A673 (cell line): Measurements from ENCODE around the gene TAF10. TPM values are rescaled to one million over a fixed set of nuclear protein-coding genes. Genes with fewer than 3 reads are reported as not detected.

Experiments
- BruUV-seq: library from RNA; stranded (reverse); fragments of 400-500 nt; replicated peaks from 2 replicates; lab custom pipeline; 2021; lab: Mats Ljungman, UMichigan
- CTCF ChIA-PET: fragments of 300-600 bp; sonication (Branson Sonifier 250); formaldehyde crosslinking; loops from one replicate; lab custom pipeline; 2022; ENCODE audit warnings: antibody characterized with exemption; lab: Charles Lee
- POLR2A ChIA-PET: fragments of 300-600 bp; sonication (Branson Sonifier 250); formaldehyde crosslinking; loops from one replicate; lab custom pipeline; 2022; ENCODE audit warnings: antibody characterized with exemption; ENCODE audit not compliant: low non-redundant PET; lab: Charles Lee
- DNase-seq: peaks from one replicate; pipeline ENCODE4 v3.0.0-alpha.2; 2015; ENCODE audit warnings: low spot score
- H3K27ac ChIP-seq: fragments of 200-600 bp; sonication (generic); 2 replicates; pipeline ENCODE4 v1.5.1; 2016; ENCODE audit warnings: mixed run types, low read depth, mild to moderate bottlenecking, mixed read lengths, antibody characterized with exemption, low read length; ENCODE audit not compliant: poor library complexity, severe bottlenecking
- H3K27me3 ChIP-seq: fragments of 200-600 bp; sonication (generic); replicated peaks from 2 replicates; pipeline ENCODE4 v1.6.1; 2017; ENCODE audit warnings: mixed run types, low read depth, mild to moderate bottlenecking, mixed read lengths, antibody characterized with exemption, low read length; ENCODE audit not compliant: insufficient read depth, poor library complexity
- H3K36me3 ChIP-seq: fragments of 200-600 bp; sonication (generic); 2 replicates; pipeline ENCODE4 v1.6.1; 2016; ENCODE audit warnings: mixed run types, mild to moderate bottlenecking, mixed read lengths, antibody characterized with exemption, low read length; ENCODE audit not compliant: insufficient read depth, poor library complexity, severe bottlenecking
- H3K4me1 ChIP-seq: fragments of 200-600 bp; sonication (generic); 2 replicates; pipeline ENCODE4 v1.6.1; 2017; ENCODE audit warnings: mixed run types, mild to moderate bottlenecking, mixed read lengths, antibody characterized with exemption, low read length; ENCODE audit not compliant: insufficient read depth, poor library complexity, severe bottlenecking
- H3K4me3 ChIP-seq: fragments of 200-600 bp; sonication (generic); 2 replicates; pipeline ENCODE4 v1.5.1; 2016; ENCODE audit warnings: low read depth, mixed run types, mild to moderate bottlenecking, mixed read lengths, low read length; ENCODE audit not compliant: poor library complexity, severe bottlenecking
- H3K9me3 ChIP-seq: fragments of 200-600 bp; sonication (generic); 2 replicates; pipeline ENCODE4 v1.6.1; 2016; ENCODE audit warnings: mixed run types, low read depth, mild to moderate bottlenecking, mixed read lengths, antibody characterized with exemption, low read length; ENCODE audit not compliant: poor library complexity, severe bottlenecking
- EZH2 ChIP-seq: fragments of 200-600 bp; sonication (generic); IDR thresholded peaks from 2 replicates; pipeline ENCODE4 v1.6.1; 2017; ENCODE audit warnings: borderline replicate concordance, low read depth, mild to moderate bottlenecking, mixed read lengths, antibody characterized with exemption, low read length; ENCODE audit not compliant: poor library complexity, severe bottlenecking
- intact Hi-C: fragments of 100-400 bp; cut with micrococcal nuclease; formaldehyde crosslinking; loops from one replicate; pipeline ENCODE4 v1.10.0; 2022; ENCODE audit not compliant: unreplicated experiment
- total RNA-seq: library from RNA; stranded (reverse); gene quantifications from 2 replicates; pipeline ENCODE4 v1.2.3, GENCODE V29; 2021
- TF ChIP-seq, protein P1 (sequence below): fragments of 300-800, 200-600 bp; sonication (generic); conservative IDR thresholded peaks from 2 replicates; pipeline ENCODE4 v1.5.1; 2017; ENCODE audit warnings: low read depth, mild to moderate bottlenecking, antibody characterized with exemption, low read length, moderate library complexity, mixed read lengths

Gene TAF10
- total RNA-seq, 1 experiment from 2014 or later = 112 TPM

DNA sequence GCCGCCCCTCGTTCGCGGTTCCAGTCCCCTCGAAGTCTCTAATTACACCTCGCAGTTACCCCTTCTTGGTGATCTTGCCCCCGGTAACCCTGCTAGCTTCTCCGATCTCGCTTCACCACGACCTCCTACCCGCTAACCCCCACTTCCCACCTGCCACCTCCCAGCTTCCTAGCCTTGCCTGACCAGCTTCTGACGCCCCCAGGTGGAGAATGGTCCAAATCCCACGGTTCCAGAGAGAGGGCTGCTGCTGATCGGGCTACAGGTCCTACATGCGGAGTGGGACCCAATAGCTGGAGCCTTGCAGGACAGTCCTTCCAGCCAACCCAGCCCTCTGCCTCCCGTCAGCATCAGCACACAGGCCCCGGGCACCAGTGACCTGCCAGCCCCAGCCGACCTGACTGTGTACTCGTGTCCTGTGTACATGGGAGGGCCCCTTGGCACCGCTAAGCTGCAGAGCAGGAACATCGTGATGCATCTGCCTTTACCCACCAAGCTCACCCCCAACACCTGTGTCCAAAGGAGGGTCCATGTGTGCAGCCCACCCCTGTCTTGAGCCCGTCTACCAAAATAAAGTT is 40.5 kb downstream of the TAF10 start:
- Histone ChIP-seq H3K27ac (no peak overlapping the region), H3K36me3 (no peaks in the 10 kb centered on the region), H3K9me3 (no peaks in the 10 kb centered on the region), H3K27me3 (no peaks in the 10 kb centered on the region), H3K4me1 (peaks cover 17% of the 10 kb centered on the region), H3K4me3 (no peak overlapping the region)
- CTCF ChIA-PET = no interaction called here
- intact Hi-C loops = no loop called here
- BruUV-seq = no TSS peak
- POLR2A ChIA-PET = no interaction called here
- TF ChIP-seq, protein P1, sequence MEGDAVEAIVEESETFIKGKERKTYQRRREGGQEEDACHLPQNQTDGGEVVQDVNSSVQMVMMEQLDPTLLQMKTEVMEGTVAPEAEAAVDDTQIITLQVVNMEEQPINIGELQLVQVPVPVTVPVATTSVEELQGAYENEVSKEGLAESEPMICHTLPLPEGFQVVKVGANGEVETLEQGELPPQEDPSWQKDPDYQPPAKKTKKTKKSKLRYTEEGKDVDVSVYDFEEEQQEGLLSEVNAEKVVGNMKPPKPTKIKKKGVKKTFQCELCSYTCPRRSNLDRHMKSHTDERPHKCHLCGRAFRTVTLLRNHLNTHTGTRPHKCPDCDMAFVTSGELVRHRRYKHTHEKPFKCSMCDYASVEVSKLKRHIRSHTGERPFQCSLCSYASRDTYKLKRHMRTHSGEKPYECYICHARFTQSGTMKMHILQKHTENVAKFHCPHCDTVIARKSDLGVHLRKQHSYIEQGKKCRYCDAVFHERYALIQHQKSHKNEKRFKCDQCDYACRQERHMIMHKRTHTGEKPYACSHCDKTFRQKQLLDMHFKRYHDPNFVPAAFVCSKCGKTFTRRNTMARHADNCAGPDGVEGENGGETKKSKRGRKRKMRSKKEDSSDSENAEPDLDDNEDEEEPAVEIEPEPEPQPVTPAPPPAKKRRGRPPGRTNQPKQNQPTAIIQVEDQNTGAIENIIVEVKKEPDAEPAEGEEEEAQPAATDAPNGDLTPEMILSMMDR = no peak
- TF ChIP-seq EZH2 = no peak
- no peak for DNase-seq

DNA sequence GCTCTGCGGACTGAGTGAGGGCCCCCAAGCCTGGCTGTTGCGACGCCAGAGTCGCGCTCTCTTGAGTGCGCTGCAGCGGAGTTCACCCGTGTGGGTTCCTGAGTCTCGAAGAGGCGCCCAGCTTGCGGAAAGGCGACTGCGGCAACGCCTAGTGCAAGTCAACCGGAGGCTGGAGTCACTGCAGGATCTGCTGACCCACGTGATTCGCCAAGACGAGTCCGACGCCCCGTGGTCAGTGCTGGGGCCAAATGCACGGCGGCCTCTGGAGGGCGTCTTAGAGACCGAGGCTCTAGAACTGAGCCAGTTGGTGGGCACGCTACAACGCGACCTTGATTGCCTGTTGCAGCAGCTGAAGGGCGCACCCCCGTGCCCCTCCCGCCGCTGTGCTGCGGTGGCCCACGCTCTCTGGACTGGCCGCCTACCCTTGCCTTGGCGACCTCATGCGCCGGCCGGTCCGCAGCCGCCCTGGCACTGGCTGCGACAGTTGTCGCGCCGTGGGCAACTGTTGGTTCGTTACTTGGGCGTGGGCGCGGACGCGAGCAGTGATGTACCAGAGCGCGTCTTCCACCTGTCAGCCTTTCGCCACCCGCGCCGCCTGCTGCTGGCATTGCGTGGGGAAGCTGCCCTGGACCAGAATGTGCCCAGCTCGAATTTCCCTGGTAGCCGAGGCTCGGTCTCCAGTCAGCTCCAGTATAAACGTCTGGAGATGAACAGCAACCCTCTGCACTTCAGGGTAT is 41.2 kb downstream of the TAF10 start:
- no peak for TF ChIP-seq EZH2
- TF ChIP-seq, protein P1 = no peak
- no peak for DNase-seq
- Histone ChIP-seq H3K36me3 (no peaks in the 10 kb centered on the region), H3K4me1 (peaks cover 13% of the 10 kb centered on the region), H3K4me3 (no peak overlapping the region), H3K27ac (no peak overlapping the region), H3K9me3 (no peaks in the 10 kb centered on the region), H3K27me3 (no peaks in the 10 kb centered on the region)
- ChIA-PET CTCF (no interaction called here), POLR2A (no interaction called here)
- BruUV-seq = no TSS peak
- intact Hi-C loops = no loop called here

DNA sequence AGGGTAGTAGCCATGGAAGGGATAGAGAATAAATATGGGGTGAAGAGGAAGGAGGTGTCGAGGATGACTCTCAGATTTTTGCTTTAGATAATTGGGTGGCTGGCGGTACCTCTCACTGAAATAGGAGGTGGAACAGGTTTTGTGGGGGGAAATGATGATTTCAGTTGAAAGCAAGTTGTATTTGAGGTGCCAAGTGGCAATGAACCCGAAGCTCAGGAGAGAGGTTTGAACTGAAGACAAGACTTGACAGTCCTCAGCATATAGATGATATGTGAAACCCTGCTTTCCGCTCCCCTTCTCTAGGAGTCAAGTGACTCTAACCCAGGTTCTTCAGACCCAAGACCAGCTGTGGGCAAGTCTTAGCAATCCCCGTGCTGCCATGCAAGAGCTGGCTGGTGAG is 42.3 kb downstream of the TAF10 start:
- TF ChIP-seq EZH2 = no peak
- TF ChIP-seq, protein P1 = no peak
- Histone ChIP-seq H3K27ac (no peak overlapping the region), H3K4me3 (no peak overlapping the region), H3K4me1 (peaks cover 11% of the 10 kb centered on the region), H3K36me3 (no peaks in the 10 kb centered on the region), H3K9me3 (no peaks in the 10 kb centered on the region), H3K27me3 (no peaks in the 10 kb centered on the region)
- no peak for DNase-seq
- ChIA-PET POLR2A (no interaction called here), CTCF (no interaction called here)
- no TSS peak for BruUV-seq
- intact Hi-C loops = no loop called here
